Tongue (tissue), 2 donors: ENCODE results near the gene PCDHA11. TPM values are rescaled to one million over a fixed set of nuclear protein-coding genes. Genes with fewer than 3 reads are reported as not detected.
"Not testable (repeated sequence)": the region's sequence is repeated elsewhere in the genome, so short reads cannot be mapped to it uniquely, and the experiment has no call there.

ENCODE experiments used
- DNase-seq: peaks from one replicate; pipeline ENCODE4 v3.0.0-alpha.2; 2015
- total RNA-seq: library from RNA; depleted of rRNA; stranded (reverse); fragments of >200 nt; gene quantifications from one replicate; pipeline ENCODE4 v1.2.3, GENCODE V29; 2014

Gene PCDHA11
- 0.51 TPM for total RNA-seq

- DNase-seq = peak; percentile 23
Measured at GRCh38 chr5:140868721-140869554, at the start of gene PCDHA11. PCDHA11 (plus strand) TSS chr5:140868957; CDS start chr5:140869104, 147 bp downstream.

DNA sequence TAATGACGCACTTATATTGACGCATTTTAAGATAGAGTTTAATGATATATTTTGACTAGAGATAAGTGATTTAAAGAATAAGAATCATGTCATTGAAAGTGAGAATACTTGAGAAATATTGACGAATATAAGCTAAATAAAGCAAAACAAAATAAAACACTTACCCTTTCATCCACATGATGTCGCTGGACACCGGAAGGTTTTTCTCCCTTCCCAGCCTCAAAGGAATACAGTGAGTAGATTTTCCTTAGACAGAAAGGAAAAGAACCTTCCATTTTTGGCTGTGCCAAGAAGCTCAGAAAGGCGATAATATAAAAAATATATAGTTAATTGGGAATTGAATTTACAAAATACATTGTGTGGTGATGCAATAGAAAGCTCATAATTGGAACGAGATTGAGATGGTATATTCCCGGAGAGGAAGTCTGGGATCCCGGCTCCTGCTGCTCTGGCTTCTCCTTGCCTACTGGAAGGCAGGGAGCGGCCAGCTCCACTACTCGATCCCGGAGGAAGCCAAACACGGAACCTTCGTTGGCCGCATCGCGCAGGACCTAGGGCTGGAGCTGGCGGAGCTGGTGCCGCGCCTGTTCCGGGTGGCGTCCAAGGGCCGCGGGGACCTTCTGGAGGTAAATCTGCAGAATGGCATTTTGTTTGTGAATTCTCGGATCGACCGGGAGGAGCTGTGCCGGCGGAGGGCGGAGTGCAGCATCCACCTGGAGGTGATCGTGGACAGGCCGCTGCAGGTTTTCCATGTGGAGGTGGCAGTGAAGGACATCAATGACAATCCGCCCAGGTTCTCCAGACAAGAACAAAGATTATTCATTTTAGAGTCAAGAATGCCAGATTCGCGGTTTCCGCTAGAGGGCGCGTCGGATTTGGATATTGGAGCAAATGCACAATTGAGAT lies 47.1 kb upstream of the PCDHA11 start, which contains the start of gene PCDHA5:
TSS of gene PCDHA5 (plus strand) at position 239 of the 906 bp plus-strand sequence.
- peak; percentile 10 for DNase-seq

GRCh38 chr5:140822281-140822629 lies 46.5 kb upstream of the PCDHA11 start:
- no peak for DNase-seq

DNA sequence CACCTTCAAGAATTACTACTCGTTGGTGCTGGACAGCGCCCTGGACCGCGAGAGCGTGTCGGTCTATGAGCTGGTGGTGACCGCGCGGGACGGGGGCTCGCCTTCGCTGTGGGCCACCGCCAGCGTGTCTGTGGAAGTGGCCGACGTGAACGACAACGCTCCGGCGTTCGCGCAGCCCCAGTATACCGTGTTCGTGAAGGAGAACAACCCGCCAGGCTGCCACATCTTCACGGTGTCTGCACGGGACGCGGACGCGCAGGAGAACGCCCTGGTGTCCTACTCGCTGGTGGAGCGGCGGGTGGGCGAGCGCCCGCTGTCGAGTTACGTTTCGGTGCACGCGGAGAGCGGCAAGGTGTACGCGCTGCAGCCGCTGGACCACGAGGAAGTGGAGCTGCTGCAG lies 45.8 kb upstream of the PCDHA11 start:
- DNase-seq = not testable (repeated sequence)

GRCh38 chr5:140823475-140823874 lies 45.3 kb upstream of the PCDHA11 start:
- no peak for DNase-seq

DNA sequence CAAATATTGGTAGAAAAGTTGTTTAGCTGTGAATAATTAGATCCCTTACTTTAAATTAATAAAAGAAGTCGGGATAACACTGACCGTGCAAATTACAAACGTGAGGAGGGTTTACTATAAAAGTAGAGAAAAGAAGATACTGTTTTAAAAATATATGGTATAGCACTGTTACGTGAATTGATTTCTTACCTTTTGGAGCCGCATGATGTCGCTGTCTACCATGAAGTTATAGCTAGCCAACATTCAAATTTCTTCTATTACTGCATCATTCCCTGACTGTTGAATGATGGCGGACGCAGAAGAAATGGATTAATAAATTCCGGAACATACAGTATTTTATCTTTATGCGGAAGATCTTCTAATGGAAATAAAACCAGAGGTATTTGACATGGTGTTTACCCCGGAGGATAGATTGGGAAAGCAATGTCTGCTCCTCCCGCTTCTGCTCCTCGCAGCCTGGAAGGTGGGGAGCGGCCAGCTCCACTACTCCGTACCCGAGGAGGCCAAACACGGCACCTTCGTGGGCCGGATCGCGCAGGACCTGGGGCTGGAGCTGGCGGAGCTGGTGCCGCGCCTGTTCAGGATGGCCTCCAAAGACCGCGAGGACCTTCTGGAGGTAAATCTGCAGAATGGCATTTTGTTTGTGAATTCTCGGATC lies 40.9 kb upstream of the PCDHA11 start, which contains the start of gene PCDHA6:
TSS of gene PCDHA6 (plus strand) at position 257 of the 658 bp plus-strand sequence. CDS start at position 389, 132 bp downstream.
- peak; percentile 1 for DNase-seq

GRCh38 chr5:140828362-140828737 lies 40.4 kb upstream of the PCDHA11 start:
- no peak for DNase-seq

DNA sequence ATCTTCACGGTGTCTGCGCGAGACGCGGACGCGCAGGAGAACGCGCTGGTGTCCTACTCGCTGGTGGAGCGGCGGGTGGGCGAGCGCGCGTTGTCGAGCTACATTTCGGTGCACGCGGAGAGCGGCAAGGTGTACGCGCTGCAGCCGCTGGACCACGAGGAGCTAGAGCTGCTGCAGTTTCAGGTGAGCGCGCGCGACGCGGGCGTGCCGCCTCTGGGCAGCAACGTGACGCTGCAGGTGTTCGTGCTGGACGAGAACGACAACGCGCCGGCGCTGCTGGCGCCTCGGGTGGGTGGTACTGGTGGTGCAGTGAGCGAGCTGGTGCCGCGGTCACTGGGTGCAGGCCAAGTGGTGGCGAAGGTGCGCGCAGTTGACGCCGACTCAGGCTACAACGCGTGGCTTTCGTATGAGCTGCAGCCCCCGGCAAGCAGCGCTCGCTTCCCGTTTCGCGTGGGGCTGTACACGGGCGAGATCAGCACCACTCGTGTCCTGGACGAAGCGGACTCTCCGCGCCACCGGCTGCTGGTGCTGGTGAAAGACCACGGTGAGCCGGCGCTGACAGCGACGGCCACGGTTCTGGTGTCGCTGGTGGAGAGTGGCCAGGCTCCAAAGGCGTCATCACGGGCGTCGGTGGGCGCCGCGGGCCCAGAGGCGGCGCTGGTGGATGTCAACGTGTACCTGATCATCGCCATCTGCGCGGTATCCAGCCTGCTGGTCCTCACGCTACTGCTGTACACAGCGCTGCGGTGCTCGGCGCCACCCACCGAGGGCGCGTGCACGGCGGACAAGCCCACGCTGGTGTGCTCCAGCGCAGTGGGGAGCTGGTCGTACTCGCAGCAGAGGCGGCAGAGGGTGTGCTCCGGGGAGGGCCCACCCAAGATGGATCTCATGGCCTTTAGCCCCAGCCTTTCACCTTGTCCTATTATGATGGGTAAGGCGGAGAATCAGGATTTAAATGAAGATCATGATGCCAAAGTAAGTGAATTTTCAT lies 39.0 kb upstream of the PCDHA11 start:
- not testable (repeated sequence) for DNase-seq

DNA sequence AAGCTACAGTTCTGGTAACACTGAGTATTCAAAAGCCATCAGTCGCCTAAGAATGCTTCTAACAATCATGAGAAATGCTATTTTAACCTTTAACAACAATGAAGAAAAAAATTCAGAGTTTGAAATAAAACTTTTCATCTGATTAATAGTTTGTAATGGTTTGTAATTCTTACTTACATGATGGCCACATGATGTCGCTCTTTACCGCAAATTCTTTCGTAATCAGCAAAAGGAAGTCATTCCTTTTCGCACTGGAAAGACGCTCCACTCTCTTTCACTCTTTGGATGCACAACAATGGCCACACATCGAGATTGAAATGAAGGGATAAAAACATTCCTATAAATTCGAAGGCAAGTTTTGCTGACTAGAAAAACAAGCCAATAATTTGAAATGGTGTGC lies 34.8 kb upstream of the PCDHA11 start, which contains the start of gene PCDHA7:
TSS of gene PCDHA7 (plus strand) at position 277 of the 400 bp plus-strand sequence. CDS start at position 392, 115 bp downstream.
- peak; percentile 6 for DNase-seq

- DNase-seq = not testable (repeated sequence)
Measured at GRCh38 chr5:140834439-140835008, 34.2 kb upstream of the PCDHA11 start.

GRCh38 chr5:140835622-140836510 lies 32.9 kb upstream of the PCDHA11 start:
- no peak for DNase-seq

DNA sequence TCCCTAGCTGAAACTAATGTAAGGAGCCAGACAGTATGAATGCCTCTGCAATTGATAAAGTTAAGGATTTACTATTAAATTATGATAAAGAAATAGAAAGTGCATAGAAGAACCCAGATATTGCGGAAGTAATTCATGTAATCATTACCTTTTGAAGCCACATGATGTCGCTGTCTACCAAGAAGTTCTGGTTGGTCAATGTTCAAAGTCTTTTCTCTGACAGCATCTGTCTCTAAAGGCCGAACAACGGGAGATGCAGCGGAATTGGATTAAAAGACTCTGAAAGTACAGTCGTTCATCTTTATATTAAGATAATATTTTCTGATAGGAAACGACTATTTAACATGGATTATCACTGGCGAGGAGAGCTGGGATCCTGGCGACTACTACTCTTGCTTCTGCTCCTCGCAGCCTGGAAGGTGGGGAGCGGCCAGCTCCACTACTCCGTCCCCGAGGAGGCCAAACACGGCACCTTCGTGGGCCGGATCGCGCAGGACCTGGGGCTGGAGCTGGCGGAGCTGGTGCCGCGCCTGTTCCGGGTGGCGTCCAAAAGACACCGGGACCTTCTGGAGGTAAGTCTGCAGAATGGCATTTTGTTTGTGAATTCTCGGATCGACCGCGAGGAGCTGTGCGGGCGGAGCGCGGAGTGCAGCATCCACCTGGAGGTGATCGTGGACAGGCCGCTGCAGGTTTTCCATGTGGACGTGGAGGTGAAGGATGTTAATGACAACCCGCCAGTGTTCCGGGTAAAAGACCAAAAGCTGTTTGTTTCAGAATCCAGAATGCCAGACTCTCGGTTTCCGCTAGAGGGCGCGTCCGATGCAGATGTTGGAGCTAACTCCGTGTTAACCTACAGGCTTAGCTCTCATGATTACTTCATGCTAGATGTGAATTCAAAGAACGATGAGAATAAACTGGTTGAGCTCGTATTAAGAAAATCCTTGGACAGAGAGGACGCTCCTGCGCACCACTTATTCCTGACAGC lies 27.5 kb upstream of the PCDHA11 start, which contains the start of gene PCDHA8:
TSS of gene PCDHA8 (plus strand) at position 210 of the 985 bp plus-strand sequence. CDS start at position 345, 135 bp downstream.
- peak; percentile 1 for DNase-seq

DNA sequence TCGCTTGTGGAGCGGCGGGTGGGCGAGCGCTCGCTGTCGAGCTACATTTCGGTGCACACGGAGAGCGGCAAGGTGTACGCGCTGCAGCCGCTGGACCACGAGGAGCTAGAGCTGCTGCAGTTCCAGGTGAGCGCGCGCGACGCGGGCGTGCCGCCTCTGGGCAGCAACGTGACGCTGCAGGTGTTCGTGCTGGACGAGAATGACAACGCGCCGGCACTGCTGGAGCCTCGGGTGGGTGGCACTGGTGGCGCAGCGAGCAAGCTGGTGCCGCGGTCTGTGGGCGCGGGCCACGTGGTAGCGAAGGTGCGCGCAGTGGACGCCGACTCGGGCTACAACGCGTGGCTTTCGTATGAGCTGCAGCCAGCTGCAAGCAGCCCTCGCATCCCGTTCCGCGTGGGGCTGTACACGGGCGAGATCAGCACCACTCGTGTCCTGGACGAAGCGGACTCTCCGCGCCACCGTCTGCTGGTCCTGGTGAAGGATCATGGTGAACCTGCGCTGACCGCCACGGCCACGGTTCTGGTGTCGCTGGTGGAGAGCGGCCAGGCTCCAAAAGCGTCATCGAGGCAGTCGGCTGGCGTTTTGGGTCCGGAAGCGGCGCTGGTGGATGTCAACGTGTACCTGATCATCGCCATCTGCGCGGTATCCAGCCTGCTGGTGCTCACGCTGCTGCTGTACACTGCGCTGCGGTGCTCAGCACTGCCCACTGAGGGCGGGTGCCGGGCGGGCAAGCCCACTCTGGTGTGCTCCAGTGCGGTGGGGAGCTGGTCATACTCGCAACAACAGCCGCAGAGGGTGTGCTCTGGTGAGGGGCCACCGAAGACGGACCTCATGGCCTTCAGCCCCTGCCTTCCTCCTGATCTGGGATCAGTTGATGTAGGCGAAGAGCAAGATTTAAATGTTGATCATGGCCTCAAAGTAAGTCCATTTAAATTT lies 25.7 kb upstream of the PCDHA11 start:
- no peak for DNase-seq

DNA sequence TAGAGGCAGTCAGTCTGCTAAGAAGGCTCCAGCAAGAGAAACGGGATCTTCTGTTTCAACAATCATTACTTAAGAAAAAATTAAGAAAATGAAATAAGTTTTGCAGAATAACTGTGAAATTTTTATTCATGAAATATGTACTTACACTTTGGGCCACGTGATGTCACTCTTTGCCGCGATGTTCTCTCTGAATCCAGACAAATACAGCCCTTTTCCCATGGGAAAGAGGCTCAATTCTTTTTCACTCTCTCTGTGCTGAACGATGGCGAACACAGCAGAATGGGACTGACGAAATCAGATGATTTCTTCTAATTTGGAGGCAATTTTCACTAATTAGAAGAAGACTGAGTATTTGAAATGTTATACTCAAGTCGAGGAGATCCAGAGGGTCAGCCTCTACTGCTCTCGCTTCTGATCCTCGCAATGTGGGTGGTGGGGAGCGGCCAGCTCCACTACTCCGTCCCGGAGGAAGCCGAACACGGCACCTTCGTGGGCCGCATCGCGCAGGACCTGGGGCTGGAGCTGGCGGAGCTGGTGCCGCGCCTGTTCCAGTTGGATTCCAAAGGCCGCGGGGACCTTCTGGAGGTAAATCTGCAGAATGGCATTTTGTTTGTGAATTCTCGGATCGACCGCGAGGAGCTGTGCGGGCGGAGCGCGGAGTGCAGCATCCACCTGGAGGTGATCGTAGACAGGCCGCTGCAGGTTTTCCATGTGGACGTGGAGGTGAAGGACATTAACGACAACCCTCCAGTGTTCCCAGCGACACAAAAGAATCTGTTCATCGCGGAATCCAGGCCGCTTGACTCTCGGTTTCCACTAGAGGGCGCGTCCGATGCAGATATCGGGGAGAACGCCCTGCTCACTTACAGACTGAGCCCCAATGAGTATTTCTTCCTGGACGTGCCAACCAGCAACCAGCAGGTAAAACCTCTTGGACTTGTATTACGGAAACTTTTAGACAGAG lies 20.3 kb upstream of the PCDHA11 start, which contains the start of gene PCDHA9:
TSS of gene PCDHA9 (plus strand) at position 244 of the 964 bp plus-strand sequence. CDS start at position 358, 114 bp downstream.
- not testable (repeated sequence) for DNase-seq
